ENCODE data around the gene KLF2. TPM values are rescaled to one million over a fixed set of nuclear protein-coding genes. Genes with fewer than 3 reads are reported as not detected.

KLF2 gene
- total and polyA plus RNA-seq, 8 donors, result 3.1 to 12.0 (median 5.2) TPM

DNA sequence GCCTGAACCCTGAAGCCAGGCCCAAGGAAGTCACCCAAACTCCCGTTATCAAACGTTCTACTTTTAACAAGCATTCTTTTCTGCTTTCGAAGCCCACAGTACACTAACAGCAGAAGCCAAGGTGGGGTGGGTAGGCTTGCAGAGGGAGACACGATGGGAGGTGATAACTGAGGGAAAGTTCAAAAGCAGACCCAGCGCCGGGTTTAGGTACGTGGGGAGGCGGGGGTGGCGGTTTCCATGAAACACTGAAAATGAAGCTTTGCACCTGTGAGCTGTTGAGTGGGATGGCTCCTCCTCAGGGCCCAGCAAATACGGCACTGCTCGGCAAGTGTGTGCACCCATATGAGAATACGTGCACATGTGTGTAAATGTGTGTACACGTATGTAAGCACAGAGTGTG lies 49.8 kb downstream of the KLF2 start:
- Histone ChIP-seq H3K27me3 (no peaks in the 10 kb centered on the region), H3K9me3 (no peaks in the 10 kb centered on the region), H3K36me3 (peaks cover 0 to 31% (median 2%) of the 10 kb centered on the region in 3 donors), H3K27ac (no peak overlapping the region), H3K4me3 (no peak overlapping the region), H3K4me1 (peaks cover 0 to 3% (median 0%) of the 10 kb centered on the region in 3 donors)
- DNase-seq (peak in 1 of 6 donors; percentile 17), ATAC-seq (no peak), FAIRE-seq (no peak)
- 93% methylated on average over 13 of the region's 13 CpGs for WGBS, 2 donors
- intact Hi-C loops (cut with DNase I), result loop anchor here in 1 of 3 donors (10.0 kb wide), 1 partner anchor 130 kb away; no protein-coding TSS in a partner anchor
- TF ChIP-seq, protein P1, sequence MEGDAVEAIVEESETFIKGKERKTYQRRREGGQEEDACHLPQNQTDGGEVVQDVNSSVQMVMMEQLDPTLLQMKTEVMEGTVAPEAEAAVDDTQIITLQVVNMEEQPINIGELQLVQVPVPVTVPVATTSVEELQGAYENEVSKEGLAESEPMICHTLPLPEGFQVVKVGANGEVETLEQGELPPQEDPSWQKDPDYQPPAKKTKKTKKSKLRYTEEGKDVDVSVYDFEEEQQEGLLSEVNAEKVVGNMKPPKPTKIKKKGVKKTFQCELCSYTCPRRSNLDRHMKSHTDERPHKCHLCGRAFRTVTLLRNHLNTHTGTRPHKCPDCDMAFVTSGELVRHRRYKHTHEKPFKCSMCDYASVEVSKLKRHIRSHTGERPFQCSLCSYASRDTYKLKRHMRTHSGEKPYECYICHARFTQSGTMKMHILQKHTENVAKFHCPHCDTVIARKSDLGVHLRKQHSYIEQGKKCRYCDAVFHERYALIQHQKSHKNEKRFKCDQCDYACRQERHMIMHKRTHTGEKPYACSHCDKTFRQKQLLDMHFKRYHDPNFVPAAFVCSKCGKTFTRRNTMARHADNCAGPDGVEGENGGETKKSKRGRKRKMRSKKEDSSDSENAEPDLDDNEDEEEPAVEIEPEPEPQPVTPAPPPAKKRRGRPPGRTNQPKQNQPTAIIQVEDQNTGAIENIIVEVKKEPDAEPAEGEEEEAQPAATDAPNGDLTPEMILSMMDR (IDR thresholded peaks at IDR 0.05), result no peak

DNA sequence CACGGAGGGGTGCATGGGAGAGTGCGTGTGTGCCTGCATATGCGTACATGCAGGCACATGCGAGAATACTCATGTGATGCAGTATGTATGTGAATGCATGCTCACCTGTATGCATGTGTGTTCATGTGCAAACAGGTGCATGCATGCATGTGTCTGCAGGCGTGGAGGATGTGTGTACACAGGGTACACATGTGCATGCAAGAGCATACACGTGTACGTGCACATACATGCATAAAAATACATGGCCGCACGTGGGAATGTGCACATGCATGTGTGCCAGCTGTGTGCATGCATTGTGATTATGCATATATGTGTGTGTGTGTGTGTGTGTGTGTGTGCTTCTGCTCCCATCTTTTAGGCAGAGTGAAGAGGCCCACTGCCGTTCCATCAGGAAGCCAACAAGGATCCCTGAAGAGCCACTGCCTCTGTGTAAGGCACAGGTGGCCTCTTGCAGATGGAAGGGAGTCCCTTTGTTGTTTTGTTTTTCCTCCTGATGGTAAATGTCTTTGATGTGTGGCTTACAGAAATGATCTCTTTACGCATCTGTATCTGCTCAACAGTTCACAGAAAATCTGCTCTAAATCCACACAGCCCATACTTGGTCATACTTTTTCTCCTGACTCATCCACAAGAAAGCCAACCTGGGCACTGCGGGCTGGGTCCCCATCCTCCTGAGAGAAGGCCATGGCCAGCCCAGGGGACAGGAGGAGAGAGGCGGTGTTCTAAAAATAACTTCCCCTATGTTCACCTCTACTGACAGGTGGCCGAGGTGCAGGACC lies 50.7 kb downstream of the KLF2 start:
- no peak overlapping the region for H3K4me3 ChIP-seq
- no peak overlapping the region for H3K27ac ChIP-seq
- H3K4me1 ChIP-seq, result peaks cover 0 to 3% (median 0%) of the 10 kb centered on the region in 3 donors
- no peaks in the 10 kb centered on the region for H3K9me3 ChIP-seq
- ATAC-seq, result no peak
- peak in 1 of 6 donors; percentile 9 for DNase-seq
- intact Hi-C loops (cut with DNase I), result loop anchor here in 1 of 3 donors (10.0 kb wide), 1 partner anchor 131 kb away; no protein-coding TSS in a partner anchor
- 95 to 96% methylated on average over 14 of the region's 14 CpGs for WGBS, 2 donors
- no peak for FAIRE-seq
- H3K36me3 ChIP-seq, result peaks cover 0 to 31% (median 2%) of the 10 kb centered on the region in 3 donors
- H3K27me3 ChIP-seq, result no peaks in the 10 kb centered on the region
- TF ChIP-seq, protein P1 (IDR thresholded peaks at IDR 0.05), result no peak

DNA sequence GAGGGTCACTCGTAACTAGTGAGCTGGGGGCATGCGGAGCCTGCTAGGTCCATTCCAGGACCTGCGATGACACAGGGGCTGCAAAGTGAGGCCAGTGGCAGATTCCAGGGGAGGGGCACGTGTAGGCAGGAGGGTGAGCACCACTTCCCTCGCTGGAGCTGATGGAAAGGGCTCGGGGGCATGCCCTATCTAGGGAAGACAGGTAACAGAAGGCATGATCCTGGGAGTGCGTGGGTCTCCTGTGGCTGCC lies 51.2 kb downstream of the KLF2 start:
- WGBS, 2 donors, result 82 to 98% methylated on average over 6 to 7 of the region's 7 CpGs
- TF ChIP-seq, protein P1 (IDR thresholded peaks at IDR 0.05), result no peak
- ATAC-seq (no peak), FAIRE-seq (no peak), DNase-seq (no peak)
- no peak overlapping the region for H3K27ac ChIP-seq
- H3K9me3 ChIP-seq, result no peaks in the 10 kb centered on the region
- H3K36me3 ChIP-seq, result peaks cover 0 to 31% (median 2%) of the 10 kb centered on the region in 3 donors
- H3K27me3 ChIP-seq, result no peaks in the 10 kb centered on the region
- no peak overlapping the region for H3K4me3 ChIP-seq
- intact Hi-C loops (cut with DNase I), result loop anchor here in 1 of 3 donors (10.0 kb wide), 1 partner anchor 131 kb away; no protein-coding TSS in a partner anchor
- peaks cover 0 to 3% (median 0%) of the 10 kb centered on the region in 3 donors for H3K4me1 ChIP-seq

DNA sequence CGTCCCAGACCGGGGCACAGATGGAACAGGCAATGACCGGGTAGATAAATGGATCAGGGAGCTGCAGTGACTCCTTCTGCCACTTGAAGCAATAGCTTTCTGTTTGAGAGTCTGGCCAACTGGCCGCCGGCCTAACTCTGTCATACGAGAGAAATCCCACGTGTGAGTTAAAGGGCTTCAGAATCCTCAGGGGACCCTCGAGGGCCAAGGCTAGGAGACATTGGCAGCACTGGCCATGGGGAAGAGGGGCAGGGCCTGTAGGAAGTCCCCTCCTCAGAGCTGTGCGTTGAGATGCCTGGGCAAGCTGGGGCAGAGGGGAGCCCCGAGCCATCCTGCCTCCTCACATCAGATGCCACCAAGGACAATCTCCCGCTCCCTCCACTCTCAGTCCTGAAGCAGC lies 51.6 kb downstream of the KLF2 start:
- intact Hi-C loops (cut with DNase I), result loop anchor here in 1 of 3 donors (10.0 kb wide), 1 partner anchor 131 kb away; no protein-coding TSS in a partner anchor
- no peak overlapping the region for H3K27ac ChIP-seq
- no peak for FAIRE-seq

More for the DNA sequence above, 51.6 kb downstream of the KLF2 start:
- ATAC-seq (no peak), DNase-seq (peak in 2 of 6 donors; percentile 42 to 46)
- Histone ChIP-seq H3K36me3 (peaks cover 0 to 31% (median 2%) of the 10 kb centered on the region in 3 donors), H3K4me1 (peaks cover 0 to 3% (median 0%) of the 10 kb centered on the region in 3 donors), H3K27me3 (no peaks in the 10 kb centered on the region), H3K4me3 (no peak overlapping the region), H3K9me3 (no peaks in the 10 kb centered on the region)
- TF ChIP-seq, protein P1 (IDR thresholded peaks at IDR 0.05), result no peak
- WGBS, 2 donors, result 78 to 82% methylated on average over 11 of the region's 11 CpGs

Data from pancreas (tissue), 10 donors.